OCI-LY3 (cell line): ENCODE measurements around the gene ZBTB32.

Source experiments
- H2AFZ ChIP-seq: fragments of 200-600, 300-600 bp; shearing (Covaris generic); 2 replicates; pipeline ENCODE4 v1.6.0; 2014; ENCODE audit warnings: antibody characterized with exemption, low read depth, low read length
- H3K27ac ChIP-seq: fragments of 200-600, 300-600 bp; sonication (generic); 2 replicates; pipeline ENCODE4 v1.5.1; 2014; ENCODE audit warnings: mild to moderate bottlenecking, low read length, moderate library complexity, mixed read lengths
- H3K27me3 ChIP-seq: fragments of 200-600, 300-600 bp; sonication (generic); 2 replicates; pipeline ENCODE4 v1.6.1; 2014; ENCODE audit warnings: low read depth, low read length, mixed read lengths
- H3K36me3 ChIP-seq: fragments of 200-600, 300-600 bp; sonication (generic); replicated peaks from 2 replicates; pipeline ENCODE3; 2014; ENCODE audit warnings: low read depth, low read length, mixed read lengths
- H3K4me1 ChIP-seq: fragments of 300-600, 200-600 bp; sonication (generic); 2 replicates; pipeline ENCODE4 v1.6.1; 2014; ENCODE audit warnings: low read length, mixed read lengths
- H3K4me2 ChIP-seq: fragments of 200-600, 300-600 bp; sonication (generic); 2 replicates; pipeline ENCODE4 v1.6.1; 2014; ENCODE audit warnings: low read length, mixed read lengths
- H3K4me3 ChIP-seq: fragments of 300-600, 200-600 bp; sonication (generic); 2 replicates; pipeline ENCODE4 v1.5.1; 2014; ENCODE audit warnings: antibody characterized with exemption, mild to moderate bottlenecking, low read length, moderate library complexity
- H3K79me2 ChIP-seq: fragments of 300-600, 200-600 bp; shearing (Covaris generic); 2 replicates; pipeline ENCODE4 v1.6.1; 2014; ENCODE audit warnings: mild to moderate bottlenecking, low read length, mixed read lengths
- H3K9ac ChIP-seq: fragments of 300-600, 200-600 bp; shearing (Covaris generic); 2 replicates; pipeline ENCODE4 v1.6.0; 2014; ENCODE audit warnings: mild to moderate bottlenecking, low read length, moderate library complexity
- H3K9me3 ChIP-seq: fragments of 200-600, 300-600 bp; shearing (Covaris generic); 2 replicates; pipeline ENCODE4 v1.6.1; 2014; ENCODE audit warnings: low read length, mixed read lengths; ENCODE audit not compliant: insufficient read depth
- H4K20me1 ChIP-seq: fragments of 200-600, 300-600 bp; sonication (generic); 2 replicates; pipeline ENCODE4 v1.6.1; 2016; ENCODE audit warnings: low read length, mixed read lengths; ENCODE audit not compliant: insufficient read depth
- EZH2phosphoT487 ChIP-seq: fragments of 200-600 bp; shearing (Covaris generic); IDR thresholded peaks from 2 replicates; pipeline ENCODE4 v1.6.1; 2018; ENCODE audit warnings: antibody characterized with exemption, mixed run types, low read depth
- TF ChIP-seq, protein P1 (sequence below): fragments of 200-600, 300-600 bp; sonication (generic); IDR thresholded peaks from 2 replicates; pipeline ENCODE4 v1.5.1; 2014; ENCODE audit warnings: antibody characterized with exemption, low read length, low read depth

ZBTB32 gene

DNA sequence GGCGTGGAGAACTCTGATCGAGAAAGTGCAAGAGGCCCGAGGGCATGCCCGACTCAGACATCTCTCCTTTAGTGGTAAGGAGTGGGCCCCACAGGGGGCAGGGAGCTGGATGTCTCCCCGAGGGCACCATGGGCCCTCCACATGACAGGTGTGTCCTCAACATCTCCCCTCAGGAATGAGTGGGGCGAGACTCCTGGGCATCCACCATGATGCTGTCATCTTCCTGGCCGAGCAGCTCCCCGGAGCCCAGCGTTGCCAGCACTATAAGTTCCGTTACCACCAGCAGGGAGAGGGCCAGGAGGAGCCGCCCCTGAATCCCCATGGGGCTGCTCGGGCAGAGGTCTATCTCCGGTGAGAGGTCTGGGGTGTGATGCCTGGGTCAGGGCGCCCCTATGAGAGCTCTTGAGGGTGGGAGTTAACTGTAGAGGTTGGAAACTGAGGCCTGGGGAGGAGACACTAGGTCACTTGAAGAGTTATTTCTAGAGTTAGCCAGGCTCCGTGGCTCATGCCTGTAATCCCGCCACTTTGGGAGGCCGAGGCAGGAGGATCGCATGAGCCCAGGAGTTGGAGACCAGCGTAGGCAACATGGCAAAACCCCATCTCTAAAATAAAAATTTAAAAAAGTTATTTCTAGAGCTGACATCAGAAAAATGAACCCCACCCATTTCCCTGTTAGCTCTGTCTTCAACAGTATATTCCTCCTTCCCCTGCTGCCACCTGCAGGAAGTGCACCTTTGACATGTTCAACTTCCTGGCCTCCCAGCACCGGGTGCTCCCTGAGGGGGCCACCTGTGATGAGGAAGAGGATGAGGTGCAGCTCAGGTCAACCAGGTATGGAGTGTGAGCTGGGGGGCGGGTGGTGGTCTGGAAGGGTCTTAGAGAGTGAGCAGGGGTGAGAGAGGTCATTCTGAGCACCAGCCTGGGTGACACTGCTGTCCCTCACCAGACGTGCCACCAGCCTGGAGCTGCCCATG, 32.8 kb downstream of the ZBTB32 start:
- peaks cover 49% of the 10 kb centered on the region for H3K36me3 ChIP-seq
- TF ChIP-seq EZH2phosphoT487, result no peak
- TF ChIP-seq, protein P1, sequence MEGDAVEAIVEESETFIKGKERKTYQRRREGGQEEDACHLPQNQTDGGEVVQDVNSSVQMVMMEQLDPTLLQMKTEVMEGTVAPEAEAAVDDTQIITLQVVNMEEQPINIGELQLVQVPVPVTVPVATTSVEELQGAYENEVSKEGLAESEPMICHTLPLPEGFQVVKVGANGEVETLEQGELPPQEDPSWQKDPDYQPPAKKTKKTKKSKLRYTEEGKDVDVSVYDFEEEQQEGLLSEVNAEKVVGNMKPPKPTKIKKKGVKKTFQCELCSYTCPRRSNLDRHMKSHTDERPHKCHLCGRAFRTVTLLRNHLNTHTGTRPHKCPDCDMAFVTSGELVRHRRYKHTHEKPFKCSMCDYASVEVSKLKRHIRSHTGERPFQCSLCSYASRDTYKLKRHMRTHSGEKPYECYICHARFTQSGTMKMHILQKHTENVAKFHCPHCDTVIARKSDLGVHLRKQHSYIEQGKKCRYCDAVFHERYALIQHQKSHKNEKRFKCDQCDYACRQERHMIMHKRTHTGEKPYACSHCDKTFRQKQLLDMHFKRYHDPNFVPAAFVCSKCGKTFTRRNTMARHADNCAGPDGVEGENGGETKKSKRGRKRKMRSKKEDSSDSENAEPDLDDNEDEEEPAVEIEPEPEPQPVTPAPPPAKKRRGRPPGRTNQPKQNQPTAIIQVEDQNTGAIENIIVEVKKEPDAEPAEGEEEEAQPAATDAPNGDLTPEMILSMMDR, result peak; percentile 25

DNA sequence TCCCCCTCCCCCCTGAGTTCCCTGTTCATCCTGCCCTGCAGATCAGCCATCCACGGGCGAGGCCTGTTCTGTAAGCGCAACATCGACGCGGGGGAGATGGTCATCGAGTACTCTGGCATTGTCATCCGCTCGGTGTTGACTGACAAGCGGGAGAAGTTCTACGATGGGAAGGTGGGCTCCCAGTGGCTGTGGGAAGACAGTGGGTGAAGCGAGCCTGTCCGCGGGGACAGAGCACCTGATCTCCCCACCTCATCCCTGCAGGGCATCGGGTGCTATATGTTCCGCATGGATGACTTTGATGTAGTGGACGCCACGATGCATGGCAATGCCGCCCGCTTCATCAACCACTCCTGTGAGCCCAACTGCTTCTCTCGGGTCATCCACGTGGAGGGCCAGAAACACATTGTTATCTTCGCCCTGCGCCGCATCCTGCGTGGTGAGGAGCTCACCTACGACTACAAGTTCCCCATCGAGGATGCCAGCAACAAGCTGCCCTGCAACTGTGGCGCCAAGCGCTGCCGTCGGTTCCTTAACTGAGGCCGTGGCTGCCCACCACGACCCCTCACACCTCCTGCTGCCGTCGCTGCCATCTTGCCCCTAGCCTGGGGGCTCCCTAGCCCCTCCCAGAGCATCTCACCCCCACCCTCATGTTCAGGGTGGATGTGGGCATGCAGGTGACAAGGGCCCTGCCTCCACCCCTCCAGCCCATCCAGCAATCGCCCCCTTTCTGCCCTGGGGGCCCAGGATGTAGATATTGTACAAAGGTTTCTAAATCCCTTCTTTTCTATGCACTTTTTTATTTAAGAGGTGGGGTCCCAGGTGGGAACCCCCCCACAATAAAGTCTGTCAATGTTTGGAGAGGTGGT, 33.9 kb downstream of the ZBTB32 start:
- H4K20me1 ChIP-seq, result peaks cover 9% of the 10 kb centered on the region; the same call in 1 of the 2 replicates
- H3K4me2 ChIP-seq, result no peak overlapping the region
- no peak overlapping the region for H3K27ac ChIP-seq
- no peaks in the 10 kb centered on the region for H3K27me3 ChIP-seq
- peaks cover 44% of the 10 kb centered on the region for H3K36me3 ChIP-seq
- no peaks in the 10 kb centered on the region for H3K9me3 ChIP-seq
- H3K4me3 ChIP-seq, result no peak overlapping the region
- H3K79me2 ChIP-seq, result peaks cover 2% of the 10 kb centered on the region; the same call in 1 of the 2 replicates
- peaks cover 24% of the 10 kb centered on the region for H3K4me1 ChIP-seq
- TF ChIP-seq, protein P1, result no peak
- no peak for TF ChIP-seq EZH2phosphoT487
- H2AFZ ChIP-seq, result no peak overlapping the region
- no peak overlapping the region for H3K9ac ChIP-seq

More for the DNA sequence above, 32.8 kb downstream of the ZBTB32 start:
- Histone ChIP-seq H3K27ac (no peak overlapping the region), H3K4me2 (no peak overlapping the region), H3K79me2 (peaks cover 2% of the 10 kb centered on the region; the same call in 1 of the 2 replicates), H3K4me3 (no peak overlapping the region), H3K9ac (no peak overlapping the region), H3K9me3 (no peaks in the 10 kb centered on the region), H4K20me1 (peaks cover 9% of the 10 kb centered on the region; the same call in 1 of the 2 replicates), H2AFZ (no peak overlapping the region), H3K4me1 (peaks cover 14% of the 10 kb centered on the region), H3K27me3 (no peaks in the 10 kb centered on the region)

DNA sequence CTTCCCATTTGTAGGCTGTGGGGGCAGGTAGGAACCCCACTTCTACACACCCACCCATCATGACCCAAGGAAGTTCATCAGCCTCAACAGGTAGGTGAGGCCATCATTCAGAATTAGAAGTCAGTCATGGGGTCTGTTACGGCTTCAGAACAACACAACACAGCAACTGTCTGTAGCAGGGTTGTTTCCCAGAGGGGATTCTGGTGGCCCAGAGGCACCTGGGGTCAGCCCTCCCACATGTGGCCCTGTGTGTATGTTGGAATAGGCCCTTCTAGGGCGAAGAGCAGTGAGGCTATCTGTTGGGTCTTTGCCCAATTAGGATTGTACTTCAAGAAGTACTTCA, 34.5 kb downstream of the ZBTB32 start:
- Histone ChIP-seq H4K20me1 (peaks cover 9% of the 10 kb centered on the region; the same call in 1 of the 2 replicates), H3K36me3 (peaks cover 39% of the 10 kb centered on the region), H3K9ac (no peak overlapping the region), H3K27ac (no peak overlapping the region), H3K4me1 (peaks cover 26% of the 10 kb centered on the region), H3K79me2 (peaks cover 2% of the 10 kb centered on the region; the same call in 1 of the 2 replicates), H3K4me2 (no peak overlapping the region), H2AFZ (no peak overlapping the region), H3K4me3 (no peak overlapping the region), H3K9me3 (no peaks in the 10 kb centered on the region), H3K27me3 (no peaks in the 10 kb centered on the region)
- TF ChIP-seq, protein P1, result no peak
